ENCODE data around the gene ANKS1B. TPM values are rescaled to one million over a fixed set of nuclear protein-coding genes. Genes with fewer than 3 reads are reported as not detected.

Gene ANKS1B
- total RNA-seq, 1 experiment from 2014 or later, result 18.8 TPM

DNA sequence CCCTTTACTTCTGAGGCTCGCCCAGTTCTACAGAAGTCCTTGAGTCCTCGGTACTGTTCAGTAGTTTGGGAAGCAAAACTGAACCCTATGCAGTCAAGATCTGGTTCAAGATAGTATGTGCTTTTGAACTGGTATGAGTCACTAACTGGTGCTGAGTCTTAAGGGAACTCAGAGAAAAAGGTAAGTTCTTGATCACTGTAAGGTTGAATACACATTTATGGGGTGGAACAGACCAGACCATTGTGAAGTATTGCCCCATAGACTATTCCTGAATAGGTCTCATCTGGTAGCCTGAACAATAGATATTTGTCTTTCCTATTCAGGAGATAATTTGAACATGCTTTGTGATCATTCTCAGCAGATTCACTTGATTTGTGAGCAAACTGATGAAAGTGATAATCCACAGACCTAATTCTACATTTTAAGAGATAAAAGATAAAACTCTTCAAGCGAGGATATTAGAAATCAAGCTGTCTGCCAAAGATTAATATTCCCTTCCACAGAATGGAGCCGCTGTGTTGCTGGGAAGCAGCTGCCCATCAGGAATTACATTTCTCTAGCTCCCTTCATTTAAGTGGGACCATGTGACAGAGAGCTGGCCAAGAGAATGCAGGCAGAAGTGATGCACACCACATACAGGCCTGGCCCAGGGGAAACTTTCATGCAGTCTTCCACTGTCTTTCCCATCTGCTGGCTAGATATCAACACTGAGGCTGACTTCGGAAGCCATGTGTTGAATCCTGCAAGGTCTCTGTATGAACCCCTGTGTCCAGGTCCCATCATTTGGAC is 707.0 kb downstream of the ANKS1B start:
- Mint-ChIP-seq H3K4me1 (ENCODE audit: insufficient read depth, unreplicated experiment) (no peaks in the 10 kb centered on the region), H3K27me3 (ENCODE audit: insufficient read depth, unreplicated experiment) (no peaks in the 10 kb centered on the region), H3K27ac (ENCODE audit: low read depth, unreplicated experiment) (no peak overlapping the region), H3K36me3 (ENCODE audit: insufficient read depth, unreplicated experiment) (peaks cover 6% of the 10 kb centered on the region), H3K4me3 (ENCODE audit: unreplicated experiment) (no peak overlapping the region), H3K9me3 (ENCODE audit: unreplicated experiment) (no peaks in the 10 kb centered on the region)
- intact Hi-C loops (cut with micrococcal nuclease), result no loop called here
- no TSS peak for BruUV-seq (replicated peaks)
- no peak for DNase-seq (ENCODE audit: unreplicated experiment)
- POLR2A ChIA-PET, result interaction anchor here (0.8 kb wide), 1 partner anchor 1129 kb away, joined by 3 read pairs; no protein-coding TSS in a partner anchor
- TF ChIP-seq, protein P1, sequence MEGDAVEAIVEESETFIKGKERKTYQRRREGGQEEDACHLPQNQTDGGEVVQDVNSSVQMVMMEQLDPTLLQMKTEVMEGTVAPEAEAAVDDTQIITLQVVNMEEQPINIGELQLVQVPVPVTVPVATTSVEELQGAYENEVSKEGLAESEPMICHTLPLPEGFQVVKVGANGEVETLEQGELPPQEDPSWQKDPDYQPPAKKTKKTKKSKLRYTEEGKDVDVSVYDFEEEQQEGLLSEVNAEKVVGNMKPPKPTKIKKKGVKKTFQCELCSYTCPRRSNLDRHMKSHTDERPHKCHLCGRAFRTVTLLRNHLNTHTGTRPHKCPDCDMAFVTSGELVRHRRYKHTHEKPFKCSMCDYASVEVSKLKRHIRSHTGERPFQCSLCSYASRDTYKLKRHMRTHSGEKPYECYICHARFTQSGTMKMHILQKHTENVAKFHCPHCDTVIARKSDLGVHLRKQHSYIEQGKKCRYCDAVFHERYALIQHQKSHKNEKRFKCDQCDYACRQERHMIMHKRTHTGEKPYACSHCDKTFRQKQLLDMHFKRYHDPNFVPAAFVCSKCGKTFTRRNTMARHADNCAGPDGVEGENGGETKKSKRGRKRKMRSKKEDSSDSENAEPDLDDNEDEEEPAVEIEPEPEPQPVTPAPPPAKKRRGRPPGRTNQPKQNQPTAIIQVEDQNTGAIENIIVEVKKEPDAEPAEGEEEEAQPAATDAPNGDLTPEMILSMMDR (IDR thresholded peaks at IDR 0.05; ENCODE audit: unreplicated experiment), result no peak
- CTCF ChIA-PET, result no interaction called here

DNA sequence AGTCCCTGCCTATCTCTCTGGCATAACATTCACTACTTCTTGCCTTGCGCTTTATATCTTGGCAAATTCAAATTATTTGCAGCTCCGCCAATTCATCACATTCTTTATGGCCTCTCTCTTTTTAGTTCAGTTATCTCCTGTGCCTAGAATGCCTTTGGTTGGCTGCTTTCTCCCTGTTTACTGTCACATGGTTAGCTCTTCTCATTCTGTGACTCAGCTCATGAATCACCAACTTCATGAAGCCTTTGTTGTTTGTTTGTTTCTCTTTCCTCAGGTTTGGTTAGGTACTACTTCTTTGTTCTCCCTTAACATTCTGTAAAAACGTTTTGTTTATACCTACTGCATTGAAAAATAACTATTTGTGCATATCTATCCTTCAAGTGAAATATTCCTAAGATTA is 713.7 kb downstream of the ANKS1B start:
- no peak overlapping the region for H3K4me3 Mint-ChIP-seq (ENCODE audit: unreplicated experiment)
- H3K27ac Mint-ChIP-seq (ENCODE audit: low read depth, unreplicated experiment), result no peak overlapping the region
- ChIA-PET CTCF (interaction anchor here (0.6 to 1.0 kb wide), 2 partner anchors 10 to 119 kb away, joined by 3 read pairs; no protein-coding TSS in a partner anchor), POLR2A (no interaction called here)
- H3K4me1 Mint-ChIP-seq (ENCODE audit: insufficient read depth, unreplicated experiment), result peaks cover 6% of the 10 kb centered on the region
- peak; percentile 63 for DNase-seq (ENCODE audit: unreplicated experiment)
- H3K27me3 Mint-ChIP-seq (ENCODE audit: insufficient read depth, unreplicated experiment), result no peaks in the 10 kb centered on the region
- no TSS peak for BruUV-seq (replicated peaks)
- TF ChIP-seq, protein P1 (IDR thresholded peaks at IDR 0.05; ENCODE audit: unreplicated experiment), result no peak
- H3K9me3 Mint-ChIP-seq (ENCODE audit: unreplicated experiment), result peaks cover 19% of the 10 kb centered on the region
- intact Hi-C loops (cut with micrococcal nuclease), result no loop called here
- peaks cover 6% of the 10 kb centered on the region for H3K36me3 Mint-ChIP-seq (ENCODE audit: insufficient read depth, unreplicated experiment)

DNA sequence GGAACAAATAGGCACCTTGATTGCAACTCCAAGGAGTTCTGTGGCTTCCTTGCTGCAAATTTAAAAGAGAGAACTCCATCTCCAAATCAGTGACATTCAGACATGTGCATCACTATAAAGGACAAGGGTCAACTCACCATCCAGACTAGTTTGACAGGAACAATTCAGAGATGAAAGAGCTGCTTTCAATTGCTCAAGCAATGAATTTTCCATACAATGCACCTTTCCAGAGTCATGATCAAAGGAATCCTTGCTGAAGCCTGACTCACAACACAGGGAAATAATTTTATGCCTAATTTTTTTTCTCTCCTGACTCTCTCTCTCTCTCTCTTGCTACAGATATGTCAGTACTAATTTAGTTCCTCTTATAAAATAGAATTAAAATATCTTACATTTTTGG is 717.7 kb downstream of the ANKS1B start:
- intact Hi-C loops (cut with micrococcal nuclease), result no loop called here
- TF ChIP-seq, protein P1 (IDR thresholded peaks at IDR 0.05; ENCODE audit: unreplicated experiment), result no peak
- DNase-seq (ENCODE audit: unreplicated experiment), result no peak
- peaks cover 19% of the 10 kb centered on the region for H3K9me3 Mint-ChIP-seq (ENCODE audit: unreplicated experiment)
- ChIA-PET POLR2A (no interaction called here), CTCF (interaction anchor here (0.6 kb wide), 1 partner anchor 585 kb away, joined by 3 read pairs; no protein-coding TSS in a partner anchor)
- no peak overlapping the region for H3K27ac Mint-ChIP-seq (ENCODE audit: low read depth, unreplicated experiment)
- no peak overlapping the region for H3K4me3 Mint-ChIP-seq (ENCODE audit: unreplicated experiment)
- BruUV-seq (replicated peaks), result no TSS peak
- no peaks in the 10 kb centered on the region for H3K36me3 Mint-ChIP-seq (ENCODE audit: insufficient read depth, unreplicated experiment)
- peaks cover 6% of the 10 kb centered on the region for H3K4me1 Mint-ChIP-seq (ENCODE audit: insufficient read depth, unreplicated experiment)
- no peaks in the 10 kb centered on the region for H3K27me3 Mint-ChIP-seq (ENCODE audit: insufficient read depth, unreplicated experiment)

DNA sequence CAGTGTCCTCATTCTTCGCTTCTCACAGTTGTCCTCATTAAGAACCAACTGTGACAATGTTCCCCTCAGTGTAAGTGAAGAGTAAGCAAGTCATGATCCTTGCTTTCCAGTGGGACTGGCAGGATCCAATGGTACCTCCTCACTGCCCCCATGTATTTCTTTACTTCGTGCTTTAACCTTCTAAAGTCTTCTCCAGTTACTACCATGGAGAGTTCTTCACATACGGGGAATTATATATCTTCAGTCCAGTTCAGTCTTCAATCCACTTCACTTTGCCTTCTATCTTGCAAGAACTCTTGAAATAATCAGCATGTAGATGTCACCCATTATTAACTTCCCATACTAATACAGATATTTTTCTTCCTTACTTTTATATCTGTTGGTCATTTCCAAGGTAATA is 719.1 kb downstream of the ANKS1B start:
- no peak for DNase-seq (ENCODE audit: unreplicated experiment)
- POLR2A ChIA-PET, result no interaction called here
- CTCF ChIA-PET, result no interaction called here
- TF ChIP-seq, protein P1 (IDR thresholded peaks at IDR 0.05; ENCODE audit: unreplicated experiment), result no peak
- H3K36me3 Mint-ChIP-seq (ENCODE audit: insufficient read depth, unreplicated experiment), result no peaks in the 10 kb centered on the region
- no peak overlapping the region for H3K27ac Mint-ChIP-seq (ENCODE audit: low read depth, unreplicated experiment)
- H3K4me1 Mint-ChIP-seq (ENCODE audit: insufficient read depth, unreplicated experiment), result peaks cover 10% of the 10 kb centered on the region
- intact Hi-C loops (cut with micrococcal nuclease), result no loop called here
- H3K27me3 Mint-ChIP-seq (ENCODE audit: insufficient read depth, unreplicated experiment), result no peaks in the 10 kb centered on the region
- peaks cover 7% of the 10 kb centered on the region for H3K9me3 Mint-ChIP-seq (ENCODE audit: unreplicated experiment)
- BruUV-seq (replicated peaks), result no TSS peak
- no peak overlapping the region for H3K4me3 Mint-ChIP-seq (ENCODE audit: unreplicated experiment)

Measured in MCF 10A (cell line).